ENCODE data around the gene IFI35. TPM values are rescaled to one million over a fixed set of nuclear protein-coding genes. Genes with fewer than 3 reads are reported as not detected.

The IFI35 gene
- total RNA-seq, 1 experiment from 2014 or later = 4.7 TPM

DNA sequence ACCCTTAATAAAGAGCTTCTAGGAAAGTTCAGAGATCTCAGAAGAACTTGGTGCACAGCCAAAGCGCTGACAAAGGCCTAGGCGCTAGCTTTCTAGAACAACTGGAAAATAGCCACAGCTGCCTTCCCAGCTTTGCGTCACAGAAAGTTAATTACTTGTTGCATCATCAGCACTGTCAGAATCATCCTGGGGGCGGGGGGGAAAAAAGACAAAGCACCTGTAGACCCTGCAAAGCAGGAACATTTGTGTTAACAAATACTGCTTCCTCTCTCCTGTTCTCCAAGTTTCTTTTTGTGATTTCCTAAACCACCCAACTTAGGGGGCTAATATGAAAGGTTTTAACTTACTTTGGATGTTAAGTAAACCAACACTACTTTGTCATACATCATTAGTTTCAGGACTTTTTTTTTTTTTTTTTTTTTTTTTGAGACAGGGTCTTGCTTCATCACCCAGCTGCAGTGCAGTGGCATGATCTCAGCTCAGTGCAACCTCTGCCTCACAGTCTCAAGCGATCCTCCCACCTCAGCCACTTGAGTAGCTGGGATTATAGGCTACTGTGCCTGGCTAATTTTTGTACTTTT is 37.5 kb upstream of the IFI35 start (continued):
- TF ChIP-seq KAT7 (CRISPR knock-in tag; IDR thresholded peaks at IDR 0.05; ENCODE audit: borderline replicate concordance) = no peak
- no peak for TF ChIP-seq FOXJ3 (CRISPR knock-in tag; IDR thresholded peaks at IDR 0.05; ENCODE audit: borderline replicate concordance)
- no peak for TF ChIP-seq NR2C2 (CRISPR knock-in tag; IDR thresholded peaks at IDR 0.05)
- TF ChIP-seq, protein P1, sequence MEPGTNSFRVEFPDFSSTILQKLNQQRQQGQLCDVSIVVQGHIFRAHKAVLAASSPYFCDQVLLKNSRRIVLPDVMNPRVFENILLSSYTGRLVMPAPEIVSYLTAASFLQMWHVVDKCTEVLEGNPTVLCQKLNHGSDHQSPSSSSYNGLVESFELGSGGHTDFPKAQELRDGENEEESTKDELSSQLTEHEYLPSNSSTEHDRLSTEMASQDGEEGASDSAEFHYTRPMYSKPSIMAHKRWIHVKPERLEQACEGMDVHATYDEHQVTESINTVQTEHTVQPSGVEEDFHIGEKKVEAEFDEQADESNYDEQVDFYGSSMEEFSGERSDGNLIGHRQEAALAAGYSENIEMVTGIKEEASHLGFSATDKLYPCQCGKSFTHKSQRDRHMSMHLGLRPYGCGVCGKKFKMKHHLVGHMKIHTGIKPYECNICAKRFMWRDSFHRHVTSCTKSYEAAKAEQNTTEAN (CRISPR knock-in tag; IDR thresholded peaks at IDR 0.05) = no peak
- TF ChIP-seq MYBL2 (CRISPR knock-in tag; IDR thresholded peaks at IDR 0.05) = no peak

GRCh38 chr17:42971589-42971988 is 35.0 kb upstream of the IFI35 start:
- H3K9me3 Mint-ChIP-seq = no peaks in the 10 kb centered on the region
- no peak overlapping the region for H3K27ac Mint-ChIP-seq
- no peaks in the 10 kb centered on the region for H3K27me3 Mint-ChIP-seq (ENCODE audit: low read depth)
- POLR2A ChIA-PET = no interaction called here
- ATAC-seq (no peak), DNase-seq (ENCODE audit: low spot score) (no peak)
- 0 out of 2 replicates have a peak, but pooled peaks cover 3% of the 10 kb centered on the region for H3K36me3 Mint-ChIP-seq
- CTCF ChIA-PET = interaction anchor here (1.0 kb wide), 1 partner anchor 26 kb away, joined by 3 read pairs; the partner anchor contains the start of gene RPL27
- no peak overlapping the region for H3K4me3 Mint-ChIP-seq
- no peaks in the 10 kb centered on the region for H3K4me1 Mint-ChIP-seq
- TF ChIP-seq, protein P2, sequence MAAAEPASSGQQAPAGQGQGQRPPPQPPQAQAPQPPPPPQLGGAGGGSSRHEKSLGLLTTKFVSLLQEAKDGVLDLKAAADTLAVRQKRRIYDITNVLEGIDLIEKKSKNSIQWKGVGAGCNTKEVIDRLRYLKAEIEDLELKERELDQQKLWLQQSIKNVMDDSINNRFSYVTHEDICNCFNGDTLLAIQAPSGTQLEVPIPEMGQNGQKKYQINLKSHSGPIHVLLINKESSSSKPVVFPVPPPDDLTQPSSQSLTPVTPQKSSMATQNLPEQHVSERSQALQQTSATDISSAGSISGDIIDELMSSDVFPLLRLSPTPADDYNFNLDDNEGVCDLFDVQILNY (CRISPR knock-in tag; IDR thresholded peaks at IDR 0.05) = no peak
- TF ChIP-seq OVOL2 (CRISPR knock-in tag; IDR thresholded peaks at IDR 0.05; ENCODE audit: borderline replicate concordance) (no peak), TEAD1 (CRISPR knock-in tag; IDR thresholded peaks at IDR 0.05) (no peak), ARID4B (CRISPR knock-in tag; IDR thresholded peaks at IDR 0.05; ENCODE audit: borderline replicate concordance) (no peak), USF2 (CRISPR knock-in tag; IDR thresholded peaks at IDR 0.05) (no peak), AFF4 (CRISPR knock-in tag; IDR thresholded peaks at IDR 0.05; ENCODE audit: borderline replicate concordance) (no peak), SMAD4 (CRISPR knock-in tag; IDR thresholded peaks at IDR 0.05) (no peak), ELF4 (CRISPR knock-in tag; IDR thresholded peaks at IDR 0.05; ENCODE audit: low read depth) (no peak), ZBTB21 (CRISPR knock-in tag; IDR thresholded peaks at IDR 0.05; ENCODE audit: borderline replicate concordance) (no peak)
- TF ChIP-seq, protein P3, sequence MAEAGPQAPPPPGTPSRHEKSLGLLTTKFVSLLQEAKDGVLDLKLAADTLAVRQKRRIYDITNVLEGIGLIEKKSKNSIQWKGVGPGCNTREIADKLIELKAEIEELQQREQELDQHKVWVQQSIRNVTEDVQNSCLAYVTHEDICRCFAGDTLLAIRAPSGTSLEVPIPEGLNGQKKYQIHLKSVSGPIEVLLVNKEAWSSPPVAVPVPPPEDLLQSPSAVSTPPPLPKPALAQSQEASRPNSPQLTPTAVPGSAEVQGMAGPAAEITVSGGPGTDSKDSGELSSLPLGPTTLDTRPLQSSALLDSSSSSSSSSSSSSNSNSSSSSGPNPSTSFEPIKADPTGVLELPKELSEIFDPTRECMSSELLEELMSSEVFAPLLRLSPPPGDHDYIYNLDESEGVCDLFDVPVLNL (CRISPR knock-in tag; IDR thresholded peaks at IDR 0.05; ENCODE audit: borderline replicate concordance, low read depth) = no peak
- TF ChIP-seq, protein P4, sequence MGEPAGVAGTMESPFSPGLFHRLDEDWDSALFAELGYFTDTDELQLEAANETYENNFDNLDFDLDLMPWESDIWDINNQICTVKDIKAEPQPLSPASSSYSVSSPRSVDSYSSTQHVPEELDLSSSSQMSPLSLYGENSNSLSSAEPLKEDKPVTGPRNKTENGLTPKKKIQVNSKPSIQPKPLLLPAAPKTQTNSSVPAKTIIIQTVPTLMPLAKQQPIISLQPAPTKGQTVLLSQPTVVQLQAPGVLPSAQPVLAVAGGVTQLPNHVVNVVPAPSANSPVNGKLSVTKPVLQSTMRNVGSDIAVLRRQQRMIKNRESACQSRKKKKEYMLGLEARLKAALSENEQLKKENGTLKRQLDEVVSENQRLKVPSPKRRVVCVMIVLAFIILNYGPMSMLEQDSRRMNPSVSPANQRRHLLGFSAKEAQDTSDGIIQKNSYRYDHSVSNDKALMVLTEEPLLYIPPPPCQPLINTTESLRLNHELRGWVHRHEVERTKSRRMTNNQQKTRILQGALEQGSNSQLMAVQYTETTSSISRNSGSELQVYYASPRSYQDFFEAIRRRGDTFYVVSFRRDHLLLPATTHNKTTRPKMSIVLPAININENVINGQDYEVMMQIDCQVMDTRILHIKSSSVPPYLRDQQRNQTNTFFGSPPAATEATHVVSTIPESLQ (CRISPR knock-in tag; IDR thresholded peaks at IDR 0.05) = no peak
- TF ChIP-seq, protein P5, sequence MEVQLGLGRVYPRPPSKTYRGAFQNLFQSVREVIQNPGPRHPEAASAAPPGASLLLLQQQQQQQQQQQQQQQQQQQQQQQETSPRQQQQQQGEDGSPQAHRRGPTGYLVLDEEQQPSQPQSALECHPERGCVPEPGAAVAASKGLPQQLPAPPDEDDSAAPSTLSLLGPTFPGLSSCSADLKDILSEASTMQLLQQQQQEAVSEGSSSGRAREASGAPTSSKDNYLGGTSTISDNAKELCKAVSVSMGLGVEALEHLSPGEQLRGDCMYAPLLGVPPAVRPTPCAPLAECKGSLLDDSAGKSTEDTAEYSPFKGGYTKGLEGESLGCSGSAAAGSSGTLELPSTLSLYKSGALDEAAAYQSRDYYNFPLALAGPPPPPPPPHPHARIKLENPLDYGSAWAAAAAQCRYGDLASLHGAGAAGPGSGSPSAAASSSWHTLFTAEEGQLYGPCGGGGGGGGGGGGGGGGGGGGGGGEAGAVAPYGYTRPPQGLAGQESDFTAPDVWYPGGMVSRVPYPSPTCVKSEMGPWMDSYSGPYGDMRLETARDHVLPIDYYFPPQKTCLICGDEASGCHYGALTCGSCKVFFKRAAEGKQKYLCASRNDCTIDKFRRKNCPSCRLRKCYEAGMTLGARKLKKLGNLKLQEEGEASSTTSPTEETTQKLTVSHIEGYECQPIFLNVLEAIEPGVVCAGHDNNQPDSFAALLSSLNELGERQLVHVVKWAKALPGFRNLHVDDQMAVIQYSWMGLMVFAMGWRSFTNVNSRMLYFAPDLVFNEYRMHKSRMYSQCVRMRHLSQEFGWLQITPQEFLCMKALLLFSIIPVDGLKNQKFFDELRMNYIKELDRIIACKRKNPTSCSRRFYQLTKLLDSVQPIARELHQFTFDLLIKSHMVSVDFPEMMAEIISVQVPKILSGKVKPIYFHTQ (CRISPR knock-in tag; IDR thresholded peaks at IDR 0.05) = no peak

Data from WTC11 (cell line).